Retinal pigment epithelial cell (primary cell): ENCODE measurements around the gene BSDC1.
A peak's percentile ranks its signal among the peaks of the same experiment; 100 is the strongest.

ENCODE experiments used
- DNase-seq: peaks from one replicate; pipeline ENCODE4 v3.0.0-alpha.2; 2010; ENCODE audit warnings: low read depth
- H3K4me3 ChIP-seq: 2 replicates; pipeline ENCODE4 v1.5.1; 2011; ENCODE audit warnings: mild to moderate bottlenecking, low read length, control low read depth, moderate library complexity
- TF ChIP-seq, protein P1 (sequence below): conservative IDR thresholded peaks from 2 replicates; pipeline ENCODE4 v1.5.1; 2011; ENCODE audit warnings: low read depth, low read length, control low read depth, inconsistent platforms

The BSDC1 gene

DNA sequence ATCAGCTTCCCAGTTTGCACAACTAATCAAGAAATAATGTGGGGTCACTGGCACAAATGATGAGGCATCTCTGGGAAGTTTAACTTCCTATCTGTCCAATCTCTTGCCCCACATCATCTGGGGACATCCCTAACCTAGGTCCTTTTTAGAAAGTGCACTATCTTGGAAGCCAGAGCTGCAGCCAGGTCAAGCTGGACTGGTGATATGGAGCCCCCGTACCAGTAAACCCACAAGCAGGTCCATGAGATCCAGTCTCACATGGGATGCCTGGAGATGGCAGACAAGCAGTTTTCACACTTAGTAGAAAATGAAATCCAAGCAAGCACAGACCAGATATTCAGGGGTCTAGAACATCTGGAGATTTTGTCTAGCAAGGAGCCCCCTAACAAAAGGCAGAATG lies 27.5 kb upstream of the BSDC1 start:
- H3K4me3 ChIP-seq: no peak overlapping the region
- TF ChIP-seq, protein P1, sequence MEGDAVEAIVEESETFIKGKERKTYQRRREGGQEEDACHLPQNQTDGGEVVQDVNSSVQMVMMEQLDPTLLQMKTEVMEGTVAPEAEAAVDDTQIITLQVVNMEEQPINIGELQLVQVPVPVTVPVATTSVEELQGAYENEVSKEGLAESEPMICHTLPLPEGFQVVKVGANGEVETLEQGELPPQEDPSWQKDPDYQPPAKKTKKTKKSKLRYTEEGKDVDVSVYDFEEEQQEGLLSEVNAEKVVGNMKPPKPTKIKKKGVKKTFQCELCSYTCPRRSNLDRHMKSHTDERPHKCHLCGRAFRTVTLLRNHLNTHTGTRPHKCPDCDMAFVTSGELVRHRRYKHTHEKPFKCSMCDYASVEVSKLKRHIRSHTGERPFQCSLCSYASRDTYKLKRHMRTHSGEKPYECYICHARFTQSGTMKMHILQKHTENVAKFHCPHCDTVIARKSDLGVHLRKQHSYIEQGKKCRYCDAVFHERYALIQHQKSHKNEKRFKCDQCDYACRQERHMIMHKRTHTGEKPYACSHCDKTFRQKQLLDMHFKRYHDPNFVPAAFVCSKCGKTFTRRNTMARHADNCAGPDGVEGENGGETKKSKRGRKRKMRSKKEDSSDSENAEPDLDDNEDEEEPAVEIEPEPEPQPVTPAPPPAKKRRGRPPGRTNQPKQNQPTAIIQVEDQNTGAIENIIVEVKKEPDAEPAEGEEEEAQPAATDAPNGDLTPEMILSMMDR: no peak
- no peak for DNase-seq

GRCh38 chr1:32414186-32414886 lies 20.1 kb upstream of the BSDC1 start:
- TF ChIP-seq, protein P1: no peak
- DNase-seq: no peak
- no peak overlapping the region for H3K4me3 ChIP-seq

DNA sequence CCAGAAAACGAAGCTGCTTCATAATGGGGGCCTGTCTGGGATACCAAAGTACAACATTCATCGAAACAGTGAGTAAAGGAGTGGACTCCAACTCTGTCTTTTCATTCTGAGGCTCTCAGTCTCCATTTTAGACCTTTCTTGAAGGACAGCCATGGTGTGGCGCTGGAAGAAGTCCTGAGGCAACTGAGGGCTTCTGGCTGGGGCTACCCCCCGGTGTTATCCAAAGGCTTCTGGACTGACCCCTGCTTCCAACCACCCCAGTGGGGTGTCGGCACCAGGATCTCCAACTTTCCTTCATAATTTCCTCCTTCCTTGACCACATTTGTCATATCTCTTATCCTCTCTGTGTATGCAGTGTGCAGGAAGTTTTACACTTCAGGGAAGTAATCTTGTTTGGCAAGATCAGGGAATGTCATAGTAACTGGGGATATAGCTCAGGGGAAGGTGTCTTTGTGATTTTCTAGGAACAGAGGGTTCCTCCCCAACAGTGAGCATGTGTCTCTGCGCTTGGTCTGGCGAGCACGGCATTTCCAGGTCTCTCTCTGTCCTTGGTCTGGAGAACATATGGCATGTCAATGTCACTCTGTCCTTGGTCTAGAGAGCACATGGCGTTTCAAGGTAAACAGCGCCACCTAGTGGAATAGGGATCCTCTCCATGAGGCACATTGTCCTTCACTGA lies 19.4 kb upstream of the BSDC1 start:
- no peak for DNase-seq
- TF ChIP-seq, protein P1: peak; percentile 73
- no peak overlapping the region for H3K4me3 ChIP-seq

GRCh38 chr1:32411261-32411660 lies 17.0 kb upstream of the BSDC1 start:
- no peak overlapping the region for H3K4me3 ChIP-seq
- TF ChIP-seq, protein P1: no peak

DNA sequence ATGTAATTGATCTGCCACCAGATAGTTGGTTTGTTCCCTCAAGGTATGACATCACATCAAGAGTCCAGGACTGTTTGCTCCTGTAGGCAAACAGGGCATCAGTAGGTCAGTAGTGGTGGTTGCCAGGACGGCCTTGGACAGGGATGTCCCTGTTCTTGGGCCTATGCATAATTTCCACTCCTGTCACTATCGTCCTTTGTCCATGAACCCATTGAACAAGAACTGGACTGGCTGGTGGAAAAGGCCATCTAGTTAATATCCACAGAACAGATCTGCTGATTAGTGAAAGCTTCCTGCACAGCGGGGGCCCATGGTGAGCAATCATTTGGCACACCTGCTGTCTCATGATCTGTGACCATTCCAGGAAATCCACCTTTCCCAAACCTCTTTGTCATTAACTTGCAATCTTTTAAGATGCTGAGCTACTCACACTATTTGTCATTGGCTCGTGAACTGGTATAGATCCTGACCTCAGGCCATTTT lies 12.4 kb upstream of the BSDC1 start:
- DNase-seq: no peak
- no peak overlapping the region for H3K4me3 ChIP-seq
- TF ChIP-seq, protein P1: no peak

More at GRCh38 chr1:32411261-32411660, 17.0 kb upstream of the BSDC1 start:
- DNase-seq: no peak

DNA sequence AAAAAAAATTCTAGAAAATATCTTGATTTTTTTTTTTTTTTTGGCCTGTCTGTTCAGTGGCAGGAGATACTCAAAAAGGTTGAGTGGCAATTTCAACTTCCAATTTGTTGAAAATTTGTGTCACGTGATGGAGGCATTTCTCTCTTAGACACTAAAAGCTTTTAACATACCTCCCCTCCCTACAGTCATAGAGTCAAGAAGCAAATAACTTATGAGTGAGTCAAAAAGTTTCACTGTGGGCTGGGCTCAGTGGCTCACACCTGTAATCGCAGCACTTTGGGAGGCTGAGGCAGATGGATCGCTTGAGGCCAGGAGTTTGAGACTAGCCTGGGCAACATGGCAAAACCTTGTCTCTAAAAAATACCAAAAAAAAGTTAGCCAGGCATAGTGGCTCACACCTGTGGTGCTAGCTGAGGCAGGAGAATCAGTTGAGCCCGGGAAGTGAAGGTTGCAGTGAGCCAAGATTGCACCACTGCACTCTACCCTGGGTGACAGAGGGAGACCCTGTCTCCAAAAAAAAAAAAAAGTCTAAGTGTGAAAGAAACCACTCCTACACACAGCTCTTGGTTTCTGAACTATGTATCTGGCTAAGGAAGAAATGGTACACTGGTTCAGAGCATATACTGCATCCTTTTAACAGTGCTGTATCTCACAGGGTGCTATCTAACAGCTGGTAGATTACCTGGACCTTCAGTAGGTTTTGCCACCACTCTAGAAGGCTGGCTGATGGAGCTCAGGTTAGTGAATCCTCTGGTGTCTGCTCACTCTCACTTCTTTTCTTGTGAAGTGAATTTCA lies 11.6 kb upstream of the BSDC1 start:
- TF ChIP-seq, protein P1: no peak
- no peak overlapping the region for H3K4me3 ChIP-seq
- no peak for DNase-seq
